GM13977 (cell line): ENCODE measurements around the gene EBP.

Source experiments
- DNase-seq: peaks from one replicate; pipeline ENCODE4 v3.0.0; 2012; ENCODE audit warnings: low spot score
- CTCF ChIP-seq: IDR thresholded peaks from 2 replicates; pipeline ENCODE4 v1.5.1; 2012; ENCODE audit warnings: mild to moderate bottlenecking, control low read depth; ENCODE audit not compliant: insufficient read depth; ENCODE audit errors: extremely low read depth, missing control alignments
- in situ Hi-C: fragments of 300-500 bp; cut with MboI; formaldehyde crosslinking; loops from one replicate; pipeline ENCODE4 v1.12.0; 2022; ENCODE audit warnings: low sequenced_read_pairs, low pct_unique_long_range_greater_than_20kb, mixed read lengths, inconsistent platforms; ENCODE audit not compliant: unreplicated experiment

Gene EBP

DNA sequence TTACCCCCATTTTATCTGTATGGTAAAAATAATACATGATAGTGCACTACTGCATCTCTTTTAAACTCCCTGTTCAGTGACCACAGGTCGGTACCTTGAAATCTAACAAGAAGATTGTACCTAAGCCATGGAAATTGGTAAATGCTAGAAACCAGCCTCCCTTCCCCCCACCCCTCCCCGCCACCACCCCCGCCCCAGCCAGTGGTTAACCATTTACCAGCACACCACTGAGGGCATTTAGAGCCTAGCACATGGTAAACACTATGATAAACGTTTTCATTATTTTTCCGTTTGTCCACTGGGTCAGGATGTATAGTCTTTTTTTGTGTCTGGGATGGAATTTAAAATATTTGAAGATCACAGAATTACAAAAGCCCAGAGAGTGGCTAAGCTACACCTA lies 46.3 kb upstream of the EBP start:
- in situ Hi-C loops, result loop anchor here (25.0 kb wide), 1 partner anchor 388 kb away; no protein-coding TSS in a partner anchor
- TF ChIP-seq CTCF, result no peak
- no peak for DNase-seq

- no peak for TF ChIP-seq CTCF
- in situ Hi-C loops, result loop anchor here (25.0 kb wide), 1 partner anchor 389 kb away; no protein-coding TSS in a partner anchor
- peak; percentile 83 for DNase-seq
Observed at GRCh38 chrX:48475774-48476577, 45.6 kb upstream of the EBP start, which contains the start of gene FTSJ1. Gene FTSJ1, plus strand, starts transcription at chrX:48476199. Its CDS starts 1,849 bp downstream, at chrX:48478048.

GRCh38 chrX:48476919-48477318 lies 44.7 kb upstream of the EBP start:
- TF ChIP-seq CTCF, result no peak
- DNase-seq, result no peak
- in situ Hi-C loops, result loop anchor here (25.0 kb wide), 1 partner anchor 390 kb away; no protein-coding TSS in a partner anchor

DNA sequence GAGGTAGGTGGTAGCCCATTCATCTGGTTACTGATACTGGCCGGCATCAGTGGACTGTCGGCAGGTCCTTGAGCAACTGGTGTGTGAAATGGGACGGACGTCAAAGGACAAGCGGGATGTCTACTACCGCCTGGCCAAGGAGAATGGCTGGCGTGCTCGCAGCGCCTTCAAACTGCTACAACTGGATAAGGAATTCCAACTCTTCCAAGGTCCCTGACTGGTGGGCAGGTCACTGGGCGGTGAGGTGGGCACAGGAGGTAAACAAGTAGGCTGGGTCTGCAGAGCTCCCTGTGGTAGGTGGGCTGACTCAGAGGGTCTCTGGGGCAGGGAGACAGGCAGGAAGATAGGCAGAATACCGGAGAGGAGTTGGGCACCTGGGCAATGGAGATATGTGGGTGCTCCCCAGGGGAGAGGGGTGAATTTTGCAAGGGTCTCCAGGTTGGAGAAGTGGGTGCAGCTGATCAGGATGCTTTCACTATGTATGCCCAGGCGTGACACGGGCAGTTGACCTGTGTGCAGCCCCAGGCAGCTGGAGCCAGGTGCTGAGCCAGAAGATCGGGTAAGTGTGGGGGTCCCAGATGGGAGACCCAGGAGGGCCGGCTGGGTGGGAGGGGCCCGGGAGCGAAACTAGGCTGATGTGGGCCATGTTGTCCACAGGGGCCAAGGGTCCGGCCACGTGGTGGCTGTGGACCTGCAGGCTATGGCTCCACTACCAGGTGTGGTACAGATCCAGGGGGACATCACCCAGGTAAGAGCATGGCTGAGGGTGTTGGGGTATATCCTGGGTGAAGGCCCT lies 43.5 kb upstream of the EBP start:
- no peak for TF ChIP-seq CTCF
- no peak for DNase-seq
- in situ Hi-C loops, result loop anchor here (25.0 kb wide), 1 partner anchor 391 kb away; no protein-coding TSS in a partner anchor

DNA sequence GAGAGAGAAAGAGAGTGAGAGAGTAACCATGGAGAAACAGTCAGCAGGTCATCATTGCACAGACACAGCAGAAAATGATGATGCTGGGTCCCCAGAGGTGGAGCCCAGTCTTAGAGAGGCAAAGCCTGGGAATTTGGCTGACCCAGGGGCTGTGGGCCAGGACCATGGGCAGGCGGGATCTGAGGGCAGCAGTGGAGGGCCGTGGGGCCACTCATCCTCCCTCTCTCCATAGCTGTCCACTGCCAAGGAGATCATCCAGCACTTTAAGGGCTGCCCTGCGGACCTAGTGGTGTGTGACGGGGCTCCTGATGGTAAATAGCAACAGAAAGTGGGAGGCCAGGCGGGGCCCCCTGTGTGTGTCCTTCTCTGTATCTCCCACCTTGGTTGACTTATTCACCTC lies 42.8 kb upstream of the EBP start:
- no peak for DNase-seq
- no peak for TF ChIP-seq CTCF
- in situ Hi-C loops, result loop anchor here (25.0 kb wide), 1 partner anchor 392 kb away; no protein-coding TSS in a partner anchor

DNA sequence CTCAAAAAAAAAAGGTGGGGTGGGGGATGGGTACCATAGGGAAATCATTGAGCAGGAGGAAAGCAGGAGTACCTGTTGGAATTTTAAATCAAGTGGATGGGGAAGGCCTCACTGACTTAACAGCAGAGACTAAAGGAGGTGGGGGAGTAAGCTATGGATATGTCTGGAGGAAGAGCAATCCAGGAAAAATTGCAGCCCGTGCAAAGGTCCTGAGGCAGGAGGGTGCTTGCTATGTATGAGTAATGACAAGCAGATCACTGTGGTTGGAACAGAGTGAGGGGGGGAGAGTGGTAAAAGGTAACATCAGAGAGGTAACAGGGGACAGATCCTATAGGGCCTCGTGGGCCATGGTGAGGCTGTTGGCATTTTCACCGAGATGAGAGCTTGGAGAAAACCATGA lies 41.5 kb upstream of the EBP start:
- no peak for DNase-seq
- in situ Hi-C loops, result loop anchor here (25.0 kb wide), 1 partner anchor 393 kb away; no protein-coding TSS in a partner anchor
- no peak for TF ChIP-seq CTCF
